Stimulated activated CD8-positive, alpha-beta memory T cell treated with anti-CD3 and anti-CD28 coated beads, Interleukin-12 subunit alpha, Interleukin-12 subunit beta, amount 100 ng/mL, for 24 hours (primary cell): Measurements from ENCODE around the gene PRKAG3.
"Not testable (repeated sequence)": the region's sequence is repeated elsewhere in the genome, so short reads cannot be mapped to it uniquely, and the experiment has no call there.

ENCODE experiments used
- DNase-seq: peaks from one replicate; pipeline ENCODE4 v3.0.0-alpha.2; 2020; ENCODE audit errors: extremely low read depth

Gene PRKAG3

DNA sequence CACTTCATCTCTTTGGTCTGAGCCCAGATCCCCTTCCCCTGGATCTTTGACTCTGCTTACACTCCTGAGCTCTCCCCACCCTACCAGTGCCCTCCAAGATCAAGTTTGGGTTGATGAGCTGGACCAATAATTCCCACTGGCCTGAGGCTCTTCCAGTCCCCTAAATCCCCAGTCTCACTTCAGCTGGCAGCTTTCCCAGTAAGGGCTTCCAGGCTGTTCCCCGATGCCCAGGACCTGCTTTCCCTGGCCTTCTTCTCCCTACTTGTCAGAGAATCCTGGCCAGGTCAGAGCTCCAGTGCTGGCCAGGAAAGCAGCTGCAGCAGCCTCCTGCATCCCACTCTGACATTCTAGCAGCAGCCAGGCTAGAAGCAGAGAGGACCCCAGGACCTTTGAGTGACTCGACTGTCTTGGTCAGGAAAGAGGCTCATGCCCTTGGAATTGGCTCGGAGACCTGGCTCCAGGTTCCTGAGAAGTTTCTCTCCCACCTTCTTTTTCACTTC is 31.5 kb upstream of the PRKAG3 start:
- DNase-seq: no peak

DNA sequence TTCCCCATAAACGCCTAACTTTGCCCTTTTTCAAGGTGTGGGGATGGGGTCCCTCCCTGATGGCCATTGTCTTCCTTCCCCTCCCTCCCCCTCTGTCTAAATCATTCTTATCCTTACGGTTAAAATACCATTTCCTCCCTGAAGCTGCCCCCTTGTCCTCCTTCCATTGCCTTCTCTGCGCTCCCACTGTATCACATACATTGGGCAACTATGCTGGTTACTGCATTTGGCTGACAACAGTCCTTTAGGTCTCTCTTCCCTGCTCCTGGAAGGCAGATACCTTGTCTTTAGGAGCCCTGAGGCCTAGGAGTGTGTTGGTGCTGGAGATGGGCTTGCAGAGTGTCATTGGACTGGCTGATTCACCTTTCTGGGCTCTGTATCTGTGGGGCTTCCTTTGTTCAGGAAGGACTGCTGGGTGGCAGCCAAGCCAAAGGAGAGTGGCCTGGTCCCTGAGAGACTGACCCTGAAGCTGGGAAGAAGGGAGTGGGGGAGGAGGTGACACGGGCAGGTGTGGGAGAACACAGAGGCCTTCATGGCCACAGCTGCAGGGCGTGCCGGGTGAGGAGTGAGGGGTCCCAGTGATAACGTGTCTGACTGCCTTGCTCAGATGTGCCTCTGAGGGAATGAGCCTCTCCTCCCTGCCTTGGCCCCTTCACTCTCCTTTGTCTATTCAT is 30.2 kb upstream of the PRKAG3 start:
- DNase-seq: no peak

DNA sequence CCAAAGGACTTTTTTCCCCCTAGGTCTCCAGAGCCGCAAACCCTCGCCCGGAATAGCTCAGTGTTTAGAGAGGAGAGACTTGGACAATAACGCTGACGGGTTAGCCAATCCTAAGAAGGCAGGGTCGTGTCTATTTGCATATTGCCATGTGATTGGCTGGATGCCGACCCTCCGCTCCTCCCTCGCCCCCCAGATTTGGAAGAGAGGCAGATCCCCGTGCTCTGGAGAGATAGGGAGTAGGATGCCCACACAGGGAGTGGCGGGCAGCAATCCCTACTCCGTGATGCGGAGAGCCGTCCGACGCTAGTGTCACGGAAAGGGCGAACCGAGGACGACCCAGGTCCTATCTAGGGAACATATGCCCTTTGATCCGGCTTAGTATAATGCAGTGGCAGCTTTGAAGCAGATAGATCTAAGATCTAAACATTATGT is 29.4 kb upstream of the PRKAG3 start:
- DNase-seq: no peak

DNA sequence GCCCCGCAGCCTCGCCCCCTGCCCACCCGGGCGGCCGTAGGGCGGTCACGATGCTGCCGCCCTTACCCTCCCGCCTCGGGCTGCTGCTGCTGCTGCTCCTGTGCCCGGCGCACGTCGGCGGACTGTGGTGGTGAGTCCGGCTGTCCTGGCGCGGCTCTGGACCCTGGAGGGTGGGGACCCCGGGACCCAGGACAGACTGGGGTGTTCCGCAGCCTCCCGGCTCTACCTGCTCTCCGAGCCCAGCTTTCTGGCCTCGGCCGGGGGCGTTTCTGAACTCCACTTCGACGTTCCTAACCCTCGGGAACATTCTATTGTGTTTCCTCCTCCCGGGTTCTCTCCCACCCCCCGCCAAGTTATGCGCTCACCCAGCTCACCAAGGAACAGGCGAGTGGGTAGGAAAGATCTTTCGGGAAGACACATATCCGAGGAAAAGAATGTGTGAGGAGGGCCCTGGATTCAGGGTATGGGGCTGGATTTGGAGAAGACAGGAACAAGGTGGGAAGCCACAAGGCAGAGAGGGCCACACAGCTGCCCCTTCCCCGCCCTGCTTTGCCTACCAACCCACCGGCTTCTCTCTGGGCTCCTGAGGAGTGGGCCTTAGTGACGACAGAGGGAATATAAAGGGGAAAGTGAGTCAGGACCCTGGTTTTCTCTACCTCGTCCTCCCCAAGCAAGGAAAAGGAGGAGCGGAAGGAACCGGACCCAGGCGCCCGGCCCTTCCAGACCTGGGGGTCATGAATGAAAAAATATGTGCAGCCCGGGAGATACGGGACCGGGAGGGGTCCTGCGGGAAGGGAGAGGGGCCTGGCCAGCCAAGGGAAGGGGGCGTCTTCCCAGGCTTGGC is 28.6 kb upstream of the PRKAG3 start:
- no peak for DNase-seq

DNA sequence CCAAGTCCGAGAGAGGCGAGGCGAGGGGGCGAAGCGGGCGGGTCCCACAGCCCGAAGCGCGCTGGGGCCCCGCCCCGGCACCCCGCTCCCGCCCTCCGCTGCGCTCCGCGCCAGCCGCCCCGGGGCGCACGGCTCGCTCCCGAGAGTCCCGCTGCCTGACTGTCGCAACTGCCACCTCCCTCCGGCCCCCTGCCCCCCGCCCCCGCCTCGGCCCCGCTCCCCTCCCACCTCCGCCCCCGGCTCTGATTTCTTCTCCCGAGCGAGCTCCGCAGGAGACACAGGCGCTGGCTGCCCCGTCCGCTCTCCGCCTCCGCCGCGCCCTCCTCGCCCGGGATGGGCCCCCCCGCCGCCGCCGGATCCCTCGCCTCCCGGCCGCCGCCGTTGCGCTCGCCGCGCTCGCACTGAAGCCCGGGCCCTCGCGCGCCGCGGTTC is 28.0 kb upstream of the PRKAG3 start, which contains the start of gene WNT6:
WNT6 (plus strand) TSS at position 250 of the 432 bp plus-strand sequence. CDS start 233 bp downstream, outside the sequence.
- no peak for DNase-seq

DNA sequence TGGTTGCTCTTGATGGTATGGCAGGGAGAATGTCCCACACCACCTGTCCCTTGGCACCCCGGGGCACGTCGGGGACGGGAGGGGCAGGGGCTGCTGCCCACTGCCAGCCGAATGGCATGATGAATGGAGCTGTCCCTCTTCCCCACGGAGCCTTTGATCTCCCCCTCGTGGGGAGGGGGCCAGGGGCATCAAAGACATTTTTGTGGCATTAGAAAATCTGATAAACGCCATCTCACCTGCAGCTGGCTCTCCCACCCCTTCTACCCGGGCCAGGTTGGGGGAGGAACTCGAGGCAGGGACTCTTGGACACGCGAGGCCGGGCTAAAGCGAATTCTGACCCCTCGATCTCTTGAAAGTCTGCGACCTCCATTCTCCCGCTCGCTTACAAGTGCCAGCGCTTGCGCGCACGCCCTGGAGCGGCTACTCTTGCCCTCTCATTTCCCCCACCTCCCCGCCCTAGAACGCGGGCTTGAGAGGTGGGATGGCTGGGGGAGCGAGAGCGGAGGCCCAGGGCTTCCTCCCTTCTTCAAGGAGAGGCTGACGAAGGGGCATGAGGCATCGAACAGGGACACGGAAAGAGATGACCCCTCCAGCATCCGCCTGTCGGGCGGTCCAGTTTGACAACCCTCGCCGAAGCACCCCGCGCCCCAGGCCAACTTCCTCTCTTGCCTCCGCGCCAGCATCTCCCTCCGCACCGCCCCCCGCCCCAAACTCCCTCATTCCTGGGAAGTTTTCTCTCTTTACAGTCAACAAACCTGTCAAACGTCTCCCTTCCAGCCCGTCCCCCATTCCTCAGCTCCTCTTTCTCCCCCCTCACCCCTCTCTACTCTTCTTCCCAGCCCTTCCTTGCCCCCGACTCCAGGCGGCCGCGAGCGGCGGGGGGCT is 27.3 kb upstream of the PRKAG3 start:
- no peak for DNase-seq

DNA sequence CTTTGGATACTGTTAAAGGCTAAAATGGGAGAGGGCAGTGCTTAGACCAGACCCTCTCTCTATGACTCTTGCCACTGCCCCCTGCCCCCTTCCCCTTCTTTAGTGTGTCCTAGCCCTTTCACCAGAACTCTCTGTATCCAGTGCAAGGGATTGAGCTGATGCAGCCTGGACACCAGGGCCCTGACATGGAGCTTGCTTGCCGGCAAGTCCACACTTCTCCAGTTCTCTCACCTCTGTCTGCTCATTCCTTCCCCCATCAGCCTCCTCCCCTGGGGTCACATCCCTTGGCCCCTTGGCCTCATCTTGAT is 26.5 kb upstream of the PRKAG3 start:
- no peak for DNase-seq

DNA sequence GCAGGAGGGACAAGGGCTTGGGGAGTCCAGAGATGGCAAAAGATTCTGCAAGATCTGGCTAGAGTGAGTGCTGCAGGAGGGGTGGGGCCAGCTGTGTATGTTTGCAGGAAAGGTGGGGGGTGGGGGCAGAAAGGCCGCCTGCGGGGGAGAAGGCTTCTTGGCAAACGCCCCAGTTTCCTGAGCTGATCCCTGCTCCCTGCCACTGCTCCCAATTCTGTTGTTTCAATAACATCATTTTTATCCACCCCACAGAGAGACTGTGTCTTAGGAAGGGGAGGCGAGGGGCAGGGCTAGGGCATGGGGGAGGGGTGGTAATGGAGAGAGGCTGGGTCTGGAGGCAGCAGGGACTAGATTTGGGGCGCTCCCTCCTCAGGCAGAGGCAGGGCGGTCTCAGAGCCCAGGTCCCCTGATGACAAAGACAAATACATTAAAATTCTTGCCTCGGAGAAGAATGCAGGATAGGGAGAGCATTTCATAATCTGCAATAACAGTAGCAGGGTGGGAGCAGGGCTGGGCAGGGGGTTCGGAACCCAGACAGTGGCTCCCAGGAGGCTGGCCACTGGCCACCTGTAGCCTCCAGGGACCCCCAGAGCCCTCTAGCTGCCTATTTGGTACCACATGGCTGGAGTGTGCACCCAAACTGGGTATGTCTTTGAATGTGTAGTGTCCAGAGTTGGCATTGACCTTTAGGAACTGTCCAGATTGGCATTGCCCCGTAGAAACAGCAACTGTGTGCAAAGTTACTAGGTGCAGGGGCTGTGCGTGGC is 26.0 kb upstream of the PRKAG3 start:
- no peak for DNase-seq

DNA sequence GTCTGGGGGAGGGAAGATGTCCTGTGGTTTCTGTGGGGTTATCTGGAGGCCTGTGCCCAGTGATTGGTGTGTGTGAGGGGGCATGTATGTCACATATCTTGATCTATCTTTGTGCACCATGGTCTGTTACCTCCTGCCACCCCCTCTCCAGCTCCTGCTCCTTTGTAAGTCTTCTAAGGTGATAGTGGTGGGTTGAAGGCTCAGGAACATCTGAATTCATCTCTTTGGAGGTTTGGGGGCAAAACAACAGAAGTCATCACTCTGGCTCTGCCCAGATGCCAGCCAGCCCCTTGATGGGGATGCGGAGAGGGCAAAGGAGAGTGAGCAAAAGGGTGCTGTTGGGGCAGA is 25.3 kb upstream of the PRKAG3 start:
- no peak for DNase-seq

DNA sequence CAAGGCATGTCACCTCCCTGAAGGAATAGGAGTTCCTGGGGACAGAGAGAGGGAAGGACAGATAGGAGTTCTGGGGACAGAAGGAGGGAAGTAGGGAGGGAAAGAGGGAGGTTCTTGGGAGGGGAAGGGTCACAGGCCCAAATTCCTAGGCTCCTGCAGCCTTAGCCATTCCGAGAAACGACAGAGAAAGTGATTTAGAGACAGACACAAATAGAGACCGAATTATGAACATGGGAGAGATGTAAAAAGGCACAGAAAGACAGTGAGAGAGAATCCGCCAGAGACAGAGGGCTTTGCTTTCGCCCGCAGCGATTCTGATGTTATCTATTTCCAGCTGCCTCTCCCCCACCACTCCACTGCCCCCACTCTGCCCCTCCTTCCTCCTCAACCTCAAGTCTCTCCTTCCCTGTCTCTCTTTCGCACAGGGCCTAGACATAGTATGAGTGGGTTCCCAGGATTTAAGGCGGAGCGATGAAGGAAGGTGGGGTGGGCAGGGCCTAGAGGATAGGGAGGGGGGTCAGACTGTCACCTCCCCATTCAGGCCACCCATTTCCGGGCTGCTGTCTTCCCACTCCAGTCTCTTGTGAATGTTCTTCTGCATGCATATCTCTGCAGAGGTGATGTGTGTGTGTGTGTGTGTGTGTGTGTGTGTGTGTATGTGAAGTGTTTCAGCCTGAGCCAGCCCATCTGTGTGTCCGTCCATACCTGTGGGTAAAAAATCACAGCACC is 24.7 kb upstream of the PRKAG3 start:
- DNase-seq: no peak

DNA sequence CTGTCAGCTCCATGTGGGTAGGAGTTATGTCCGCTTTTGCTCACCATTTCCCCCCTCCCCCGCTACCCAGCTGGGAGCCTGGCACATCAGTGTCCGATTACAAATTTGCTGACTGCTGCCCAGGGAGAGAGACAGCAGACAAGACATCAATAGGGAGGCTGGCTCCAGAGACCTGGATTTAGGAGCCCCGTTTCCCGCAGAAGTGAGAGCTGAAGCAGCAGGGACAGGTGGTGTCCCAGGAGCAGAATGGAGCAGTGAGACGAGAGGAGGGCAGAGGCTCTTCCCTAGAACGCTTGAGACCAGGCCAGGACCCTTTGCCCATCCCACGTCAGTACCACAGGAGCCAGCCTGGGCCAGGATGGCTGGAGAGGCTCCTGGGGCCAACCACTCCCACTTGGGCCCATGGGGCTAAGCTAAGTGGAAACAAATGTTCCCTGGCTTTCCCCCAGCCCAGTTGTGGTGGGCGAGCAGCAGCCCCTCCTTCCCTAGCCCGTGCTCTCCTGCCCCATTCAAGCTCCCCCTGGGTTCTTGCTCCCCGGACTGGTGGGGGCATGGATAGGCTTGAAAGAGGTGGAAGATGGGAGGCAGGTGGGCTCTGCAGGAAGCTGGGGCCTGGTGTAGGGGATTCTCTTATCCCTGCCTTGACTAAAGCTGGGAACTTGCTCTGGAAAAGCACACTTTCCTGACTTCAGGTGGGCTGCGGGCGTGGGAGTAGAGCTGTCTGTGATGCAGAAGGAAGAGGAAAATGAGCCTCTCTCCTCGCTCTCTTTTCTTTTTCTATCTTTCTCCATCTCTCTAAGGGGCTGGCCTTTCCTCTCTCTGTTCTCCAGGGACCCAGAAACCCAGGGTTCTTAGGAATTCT is 23.9 kb upstream of the PRKAG3 start:
- no peak for DNase-seq

DNA sequence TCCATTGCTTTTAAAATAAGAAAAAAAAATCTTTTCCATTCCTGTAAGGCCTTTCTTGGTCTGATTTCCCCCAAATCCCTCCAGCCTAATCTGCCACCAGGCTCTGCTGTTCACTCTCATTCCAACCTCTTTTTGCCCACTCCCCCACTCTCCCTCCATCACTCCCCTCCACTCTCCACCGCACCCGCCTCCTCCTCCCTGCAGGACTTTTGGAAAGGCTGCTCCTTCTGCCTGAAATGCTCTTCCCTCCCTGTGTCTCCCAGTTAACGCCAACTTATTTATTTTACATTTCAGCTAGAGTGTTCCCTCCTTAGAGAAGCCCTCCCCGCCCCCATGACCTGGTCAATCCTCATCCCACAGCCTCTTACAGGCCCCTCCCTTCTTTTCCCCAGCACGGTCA is 23.3 kb upstream of the PRKAG3 start:
- no peak for DNase-seq

DNA sequence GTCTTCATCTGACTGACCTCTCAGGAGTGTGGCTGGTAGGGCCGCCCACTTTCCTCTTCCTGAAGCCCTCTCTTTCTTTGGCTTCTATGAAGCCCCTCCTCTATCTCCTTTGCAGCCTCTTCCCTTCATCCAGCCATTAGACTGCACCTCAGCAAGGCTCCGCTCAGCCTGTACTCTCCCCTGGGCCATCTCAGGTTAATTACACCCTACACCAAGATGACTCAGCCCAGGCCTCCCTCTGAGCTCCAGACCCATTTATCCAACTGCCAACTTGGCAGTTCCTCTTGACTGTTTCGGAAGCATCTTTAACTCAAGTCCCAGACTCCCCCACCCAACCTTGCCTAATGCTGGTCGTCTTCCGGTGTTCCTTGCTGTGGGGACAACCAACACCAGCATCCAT is 22.2 kb upstream of the PRKAG3 start:
- no peak for DNase-seq

DNA sequence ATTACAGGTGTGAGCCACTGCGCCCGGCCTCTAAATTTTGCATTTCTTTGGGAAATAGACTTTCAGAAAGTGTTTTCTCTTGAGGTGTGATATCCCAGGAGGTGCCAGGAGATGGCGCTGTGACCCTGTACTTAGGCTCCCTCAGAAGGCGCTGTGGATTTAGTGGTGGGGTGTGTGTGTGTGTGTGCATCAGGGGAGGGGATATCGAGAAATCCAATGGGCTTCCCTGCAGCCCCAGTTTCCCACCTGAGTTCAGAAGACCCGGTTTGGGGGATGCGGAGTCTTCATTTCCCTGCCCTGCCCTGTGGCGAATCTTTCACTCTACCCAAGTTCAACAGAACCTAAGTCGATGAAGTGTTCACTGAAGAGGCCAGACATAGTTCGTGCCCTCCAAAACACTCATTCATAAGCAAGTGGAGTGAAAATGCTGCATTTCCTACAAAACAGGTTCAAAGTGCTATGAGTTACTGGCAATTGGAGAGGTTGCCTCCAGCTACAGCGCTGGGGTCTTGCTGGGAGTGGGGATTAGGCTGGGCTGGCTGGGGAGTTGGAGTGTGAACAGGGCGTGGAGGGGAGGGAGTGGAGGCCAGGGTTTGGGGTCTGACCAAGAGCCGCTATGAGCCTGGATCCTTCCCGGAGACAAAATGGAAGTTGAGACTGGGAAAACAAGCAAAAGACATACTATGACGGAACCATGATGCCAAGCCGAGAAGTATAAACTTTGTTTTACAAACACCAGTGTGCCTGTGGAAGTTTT is 21.5 kb upstream of the PRKAG3 start:
- DNase-seq: no peak

DNA sequence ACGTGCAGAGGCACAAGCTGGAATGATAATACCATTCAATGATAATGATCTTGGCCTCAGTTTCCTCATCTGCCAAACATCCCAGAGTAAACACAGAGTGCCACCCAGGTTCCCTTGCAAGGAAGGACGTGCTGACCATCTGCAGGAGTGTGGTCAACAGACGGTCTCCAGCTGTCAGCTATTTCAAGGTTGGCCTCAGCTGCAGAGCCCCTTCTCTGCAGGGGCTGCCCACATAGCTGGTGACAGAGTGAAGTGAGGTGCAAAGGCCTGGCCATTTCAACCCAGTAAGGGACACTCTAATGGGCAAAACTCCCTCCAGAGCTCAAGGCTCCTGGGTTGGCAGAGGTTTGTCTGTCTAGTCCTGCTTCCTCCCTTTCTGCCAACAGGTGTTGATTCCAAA is 19.7 kb upstream of the PRKAG3 start:
- DNase-seq: no peak

DNA sequence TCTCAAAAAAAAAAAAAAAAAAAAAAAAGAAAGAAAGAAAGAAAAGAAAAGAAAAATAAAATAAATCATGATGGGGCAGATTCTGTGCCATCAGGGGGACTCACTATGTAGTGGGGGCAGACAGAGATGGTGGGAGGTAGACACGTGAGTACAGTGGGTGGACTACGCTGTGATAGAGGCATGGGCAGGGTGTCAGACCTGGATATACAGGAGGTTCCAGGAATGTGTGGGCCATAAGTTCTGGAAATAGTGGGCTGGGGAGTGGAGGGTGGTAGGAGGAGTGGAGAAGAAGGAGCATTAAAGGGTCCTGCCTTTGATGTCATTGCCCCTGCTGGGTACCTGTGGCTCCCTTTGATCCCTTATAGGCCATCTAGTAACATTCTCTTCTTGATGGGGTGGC is 19.2 kb upstream of the PRKAG3 start:
- no peak for DNase-seq

DNA sequence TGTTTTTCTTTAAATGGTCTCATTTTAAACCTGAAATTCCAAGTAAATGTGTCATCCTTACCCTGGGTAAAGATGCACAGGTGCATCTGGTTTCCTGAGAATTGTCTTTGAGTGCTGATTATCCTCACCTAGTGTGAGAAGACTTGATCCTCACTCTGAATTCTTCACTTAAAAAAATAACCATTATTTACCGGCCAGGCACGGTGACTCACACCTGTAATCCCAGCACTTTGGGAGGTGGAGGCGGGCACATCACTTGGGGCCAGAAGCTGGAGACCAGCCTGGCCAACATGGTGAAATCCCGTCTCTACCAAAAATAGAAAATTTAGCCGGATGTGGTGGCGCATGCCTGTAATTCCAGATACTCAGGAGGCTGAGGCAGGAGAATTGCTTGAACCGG is 18.1 kb upstream of the PRKAG3 start:
- no peak for DNase-seq

DNA sequence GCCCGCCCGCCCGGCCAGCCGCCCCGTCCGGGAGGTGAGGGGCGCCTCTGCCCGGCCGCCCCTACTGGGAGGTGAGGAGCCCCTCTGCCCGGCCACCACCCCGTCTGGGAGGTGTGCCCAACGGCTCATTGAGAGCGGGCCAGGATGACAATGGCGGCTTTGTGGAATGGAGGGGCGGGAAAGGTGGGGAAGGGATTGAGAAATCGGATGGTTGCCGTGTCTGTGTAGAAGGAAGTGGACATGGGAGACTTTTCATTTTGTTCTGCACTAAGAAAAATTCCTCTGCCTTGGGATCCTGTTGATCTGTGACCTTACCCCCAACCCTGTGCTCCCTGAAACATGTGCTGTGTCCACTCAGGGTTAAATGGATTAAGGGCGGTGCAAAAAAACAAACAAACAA is 15.4 kb upstream of the PRKAG3 start:
- DNase-seq: not testable (repeated sequence)

DNA sequence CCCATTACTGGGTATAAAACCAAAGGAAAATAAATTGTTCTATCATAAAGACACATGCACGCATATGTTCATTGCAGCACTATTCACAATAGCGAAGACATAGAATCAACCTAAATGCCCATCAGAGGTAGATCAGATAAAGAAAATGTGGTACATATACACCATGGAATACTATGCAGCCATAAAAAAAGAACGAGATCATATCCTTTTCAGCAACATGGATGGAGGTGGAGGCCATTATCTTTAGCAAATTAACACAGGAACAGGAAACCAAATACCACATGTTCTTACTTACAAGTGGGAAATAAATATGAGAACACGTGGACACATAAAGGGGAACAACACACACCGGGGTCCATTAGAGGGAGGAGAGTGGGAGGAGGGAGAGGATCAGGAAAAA is 12.7 kb upstream of the PRKAG3 start:
- not testable (repeated sequence) for DNase-seq
